Thyroid gland (tissue), 4 donors: ENCODE data around the gene CDC25B. TPM values are rescaled to one million over a fixed set of nuclear protein-coding genes. Genes with fewer than 3 reads are reported as not detected.
"Not testable (repeated sequence)": the region's sequence is repeated elsewhere in the genome, so short reads cannot be mapped to it uniquely, and the experiment has no call there.

Experiments used
- DNase-seq, 2 donors: peaks; one replicate each; pipeline ENCODE4 v3.0.0-alpha.2; 2019
- H3K27ac ChIP-seq, 3 donors: fragments of 200-600 bp; sonication (generic); 1 replicate in 2 of 3; 2 replicates in 1 of 3; pipeline ENCODE4 v1.5.1; 2016 to 2019; ENCODE audit warnings: mild to moderate bottlenecking in 1 of 3, moderate library complexity in 1 of 3
- H3K27me3 ChIP-seq: fragments of 200-600 bp; sonication (generic); one replicate; pipeline ENCODE4 v1.5.1; 2019
- H3K36me3 ChIP-seq, 2 donors: fragments of 200-600 bp; sonication (generic); one replicate each; pipeline ENCODE4 v1.5.1; 2016 to 2019
- H3K4me1 ChIP-seq, 2 donors: fragments of 200-600 bp; sonication (generic); one replicate each; pipeline ENCODE4 v1.5.1; 2017 to 2019
- H3K4me3 ChIP-seq, 3 donors: fragments of 200-600 bp; sonication (generic); replicated peaks in 1 of 3; 1 replicate in 2 of 3; 2 replicates in 1 of 3; pipeline ENCODE4 v1.5.1; 2016; ENCODE audit warnings: mild to moderate bottlenecking in 1 of 3
- H3K9me3 ChIP-seq: fragments of 200-600 bp; sonication (generic); one replicate; pipeline ENCODE4 v1.5.1; 2017
- POLR2A ChIP-seq, 2 donors: fragments of 450-650 bp; IDR thresholded peaks; one replicate each; pipeline ENCODE4 v1.6.1; 2017; ENCODE audit warnings: antibody characterized with exemption in 2 of 2, mild to moderate bottlenecking in 2 of 2, moderate library complexity in 1 of 2
- WGBS, 2 donors: methylation state at CpG; one replicate each; pipeline ENCODE4 v1.1.5; 2017; 5-methylcytosine and 5-hydroxymethylcytosine counted together
- intact Hi-C: fragments of 100-400 bp; cut with DNase I; formaldehyde crosslinking; loops from one replicate; pipeline ENCODE4 v1.15.1; 2023
- total RNA-seq, 4 donors: library from RNA; depleted of rRNA; stranded (reverse); fragments of >200 nt; gene quantifications; one replicate each; pipeline ENCODE4 v1.2.3, GENCODE V29; 2016
- TF ChIP-seq, protein P1 (sequence below), 6 experiments: fragments of 200-600 bp in 3 of 6; fragments of 450-650 bp in 3 of 6; sonication (generic) in 3 of 6; IDR thresholded peaks; one replicate each; pipeline ENCODE4 v1.5.1; 2016 to 2019; ENCODE audit warnings: antibody characterized with exemption in 6 of 6, mild to moderate bottlenecking in 2 of 6, inconsistent platforms in 1 of 6, moderate library complexity in 1 of 6

The CDC25B gene
- total RNA-seq, 4 donors from 2014 or later: 23.7 to 43.9 (median 27.8) TPM

DNA sequence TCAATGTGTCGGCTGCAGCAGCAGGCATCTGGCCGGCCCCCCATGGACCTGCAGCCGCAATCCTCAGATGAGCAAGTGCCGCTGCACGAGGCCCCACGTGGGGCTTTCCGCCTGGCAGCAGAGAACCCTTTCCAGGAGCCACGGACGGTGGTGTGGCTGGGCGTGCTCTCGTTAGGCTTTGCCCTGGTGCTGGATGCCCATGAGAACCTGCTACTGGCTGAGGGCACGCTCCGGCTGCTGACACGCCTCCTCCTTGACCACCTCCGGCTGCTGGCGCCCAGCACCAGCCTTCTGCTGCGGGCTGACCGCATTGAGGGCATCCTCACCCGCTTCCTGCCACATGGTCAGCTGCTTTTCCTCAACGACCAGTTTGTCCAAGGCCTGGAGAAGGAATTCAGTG lies 27.8 kb downstream of the CDC25B start:
- intact Hi-C loops: no loop called here
- TF ChIP-seq POLR2A (IDR thresholded peaks at IDR 0.05): no peak
- TF ChIP-seq, protein P1, sequence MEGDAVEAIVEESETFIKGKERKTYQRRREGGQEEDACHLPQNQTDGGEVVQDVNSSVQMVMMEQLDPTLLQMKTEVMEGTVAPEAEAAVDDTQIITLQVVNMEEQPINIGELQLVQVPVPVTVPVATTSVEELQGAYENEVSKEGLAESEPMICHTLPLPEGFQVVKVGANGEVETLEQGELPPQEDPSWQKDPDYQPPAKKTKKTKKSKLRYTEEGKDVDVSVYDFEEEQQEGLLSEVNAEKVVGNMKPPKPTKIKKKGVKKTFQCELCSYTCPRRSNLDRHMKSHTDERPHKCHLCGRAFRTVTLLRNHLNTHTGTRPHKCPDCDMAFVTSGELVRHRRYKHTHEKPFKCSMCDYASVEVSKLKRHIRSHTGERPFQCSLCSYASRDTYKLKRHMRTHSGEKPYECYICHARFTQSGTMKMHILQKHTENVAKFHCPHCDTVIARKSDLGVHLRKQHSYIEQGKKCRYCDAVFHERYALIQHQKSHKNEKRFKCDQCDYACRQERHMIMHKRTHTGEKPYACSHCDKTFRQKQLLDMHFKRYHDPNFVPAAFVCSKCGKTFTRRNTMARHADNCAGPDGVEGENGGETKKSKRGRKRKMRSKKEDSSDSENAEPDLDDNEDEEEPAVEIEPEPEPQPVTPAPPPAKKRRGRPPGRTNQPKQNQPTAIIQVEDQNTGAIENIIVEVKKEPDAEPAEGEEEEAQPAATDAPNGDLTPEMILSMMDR (IDR thresholded peaks at IDR 0.05): no peak
- no peaks in the 10 kb centered on the region for H3K27me3 ChIP-seq
- peaks cover 6 to 15% of the 10 kb centered on the region in 2 donors for H3K4me1 ChIP-seq
- H3K27ac ChIP-seq: no peak overlapping the region
- DNase-seq: no peak
- H3K4me3 ChIP-seq: no peak overlapping the region
- WGBS, 2 donors: 89 to 93% methylated on average over 4 to 17 of the region's 20 CpGs
- no peaks in the 10 kb centered on the region for H3K9me3 ChIP-seq
- peaks cover 19 to 20% of the 10 kb centered on the region in 2 donors for H3K36me3 ChIP-seq

DNA sequence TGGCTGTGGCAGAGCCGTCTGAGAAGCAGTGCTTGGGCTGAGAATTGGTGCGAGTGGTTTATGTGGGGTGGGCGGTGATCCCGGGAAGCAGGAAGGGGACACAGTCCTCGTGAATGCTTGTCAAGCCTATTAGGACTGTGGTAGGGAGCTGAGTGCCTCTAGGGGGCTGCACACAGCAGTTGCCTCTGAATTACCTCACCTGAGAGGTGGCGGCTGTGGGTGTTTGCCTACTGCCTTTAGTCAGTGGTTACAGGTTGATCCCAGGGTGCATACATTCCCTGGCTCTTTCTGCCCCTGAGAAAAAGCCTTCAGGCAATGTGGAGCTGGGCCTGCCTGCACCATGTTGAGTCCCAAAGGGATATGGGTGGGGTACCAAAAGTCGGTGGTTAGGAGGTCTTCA lies 29.4 kb downstream of the CDC25B start:
- H3K4me3 ChIP-seq: no peak overlapping the region
- no peak for DNase-seq
- intact Hi-C loops: no loop called here
- no peak for TF ChIP-seq POLR2A (IDR thresholded peaks at IDR 0.05)
- TF ChIP-seq, protein P1 (IDR thresholded peaks at IDR 0.05): no peak
- 76% methylated on average over 7 of the region's 7 CpGs for WGBS, 2 donors
- H3K27ac ChIP-seq: no peak overlapping the region
- peaks cover 0 to 8% of the 10 kb centered on the region in 2 donors for H3K4me1 ChIP-seq
- peaks cover 19 to 20% of the 10 kb centered on the region in 2 donors for H3K36me3 ChIP-seq
- H3K9me3 ChIP-seq: no peaks in the 10 kb centered on the region
- no peaks in the 10 kb centered on the region for H3K27me3 ChIP-seq

DNA sequence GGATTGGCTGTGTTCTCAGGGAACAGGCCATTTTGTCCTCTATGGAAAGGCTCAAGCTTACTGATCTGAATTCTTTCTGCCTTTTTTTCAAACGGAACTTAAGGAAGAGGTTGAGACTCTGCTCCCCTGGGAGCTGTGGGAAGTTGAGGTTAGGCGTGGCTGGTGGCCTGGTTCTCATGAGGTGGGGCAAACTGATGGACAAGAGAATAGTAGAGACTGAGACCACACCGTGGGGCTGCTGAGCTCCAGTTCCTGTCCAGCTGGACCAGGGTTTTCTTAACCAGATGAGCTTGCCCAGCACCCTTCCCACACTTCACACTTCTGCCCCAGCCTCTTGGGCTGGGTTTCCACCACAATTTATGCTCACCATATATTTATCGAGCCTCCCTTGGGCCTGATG lies 30.3 kb downstream of the CDC25B start:
- Histone ChIP-seq H3K27me3 (no peaks in the 10 kb centered on the region), H3K27ac (no peak overlapping the region), H3K9me3 (no peaks in the 10 kb centered on the region), H3K4me1 (peaks cover 0 to 2% of the 10 kb centered on the region in 2 donors), H3K36me3 (peaks cover 19 to 20% of the 10 kb centered on the region in 2 donors), H3K4me3 (no peak overlapping the region)
- intact Hi-C loops: no loop called here
- WGBS, 2 donors: 77 to 83% methylated on average over 4 of the region's 4 CpGs
- TF ChIP-seq POLR2A (IDR thresholded peaks at IDR 0.05): no peak
- TF ChIP-seq, protein P1 (IDR thresholded peaks at IDR 0.05): no peak
- no peak for DNase-seq

DNA sequence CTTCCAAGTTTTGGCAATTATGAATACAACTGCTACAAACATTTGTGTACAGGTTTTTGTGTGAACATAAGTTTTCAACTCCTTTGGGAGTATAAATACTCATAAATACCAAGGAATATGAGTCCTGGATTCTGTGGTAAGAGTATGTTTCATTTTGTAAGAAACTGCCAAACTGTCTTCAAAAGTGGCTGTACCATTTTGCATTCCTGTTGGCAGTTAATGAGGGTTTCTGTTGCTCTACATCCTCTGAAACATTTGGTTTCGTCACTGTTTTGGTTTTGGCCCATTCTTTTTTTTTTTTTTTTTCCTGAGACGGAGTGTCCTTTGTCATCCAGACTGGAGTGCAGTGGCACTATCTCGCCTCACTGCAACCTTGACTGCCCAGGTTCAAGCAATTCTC lies 32.7 kb downstream of the CDC25B start:
- WGBS, 2 donors: 94 to 95% methylated on average over 3 of the region's 3 CpGs
- no peaks in the 10 kb centered on the region for H3K4me1 ChIP-seq
- H3K9me3 ChIP-seq: no peaks in the 10 kb centered on the region
- DNase-seq: no peak
- H3K27ac ChIP-seq: no peak overlapping the region
- intact Hi-C loops: no loop called here
- H3K4me3 ChIP-seq: no peak overlapping the region
- peaks cover 7 to 8% of the 10 kb centered on the region in 2 donors for H3K36me3 ChIP-seq
- TF ChIP-seq, protein P1 (IDR thresholded peaks at IDR 0.05): no peak
- TF ChIP-seq POLR2A (IDR thresholded peaks at IDR 0.05): no peak
- no peaks in the 10 kb centered on the region for H3K27me3 ChIP-seq

DNA sequence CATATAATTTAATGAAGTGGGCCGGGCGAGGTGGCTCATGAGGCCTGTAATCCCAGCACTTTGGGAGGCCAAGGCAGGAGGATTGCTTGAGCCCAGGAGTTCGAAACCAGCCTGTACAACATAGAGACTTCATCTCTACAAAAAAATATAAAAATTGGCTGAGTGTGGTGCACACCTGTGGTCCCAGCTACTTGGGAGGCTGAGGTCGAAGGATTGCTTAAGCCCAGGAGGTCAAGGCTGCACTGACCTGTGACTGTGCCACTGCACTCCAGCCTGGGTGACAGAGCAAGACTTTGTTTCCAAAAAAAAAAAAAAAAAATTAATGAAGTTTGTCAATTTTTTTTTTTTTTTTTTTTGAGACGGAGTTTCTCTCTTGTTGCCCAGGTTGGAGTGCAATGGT lies 33.8 kb downstream of the CDC25B start:
- DNase-seq, H3K36me3 ChIP-seq, H3K4me3 ChIP-seq, H3K9me3 ChIP-seq, H3K4me1 ChIP-seq, H3K27ac ChIP-seq, intact Hi-C loops, H3K27me3 ChIP-seq: not testable (repeated sequence)
- WGBS, 2 donors: 97 to 99% methylated on average over 5 of the region's 5 CpGs

DNA sequence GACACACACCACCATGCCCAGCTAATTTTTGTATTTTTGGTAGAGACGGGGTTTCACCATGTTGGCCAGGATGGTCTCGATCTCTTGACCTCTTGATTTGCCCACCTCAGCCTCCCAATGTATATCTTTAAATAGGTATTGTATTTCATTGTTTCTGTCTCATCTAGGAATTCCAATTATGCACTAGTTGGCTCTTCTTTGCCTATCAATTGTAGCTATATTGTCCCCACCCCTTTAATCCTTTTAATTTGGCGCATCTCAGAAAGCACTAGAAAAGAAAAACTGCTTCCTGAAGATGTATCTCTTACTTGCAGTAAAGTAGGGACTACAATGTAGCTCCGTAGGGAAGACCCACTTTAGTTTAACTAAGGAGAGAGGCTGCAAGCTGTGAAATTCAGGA lies 40.0 kb downstream of the CDC25B start:
- no peaks in the 10 kb centered on the region for H3K9me3 ChIP-seq
- intact Hi-C loops: no loop called here
- 97 to 98% methylated on average over 4 of the region's 4 CpGs for WGBS, 2 donors

More for the DNA sequence above, 40.0 kb downstream of the CDC25B start:
- H3K4me1 ChIP-seq: no peaks in the 10 kb centered on the region
- no peaks in the 10 kb centered on the region for H3K36me3 ChIP-seq
- no peak for TF ChIP-seq POLR2A (IDR thresholded peaks at IDR 0.05)
- TF ChIP-seq, protein P1 (IDR thresholded peaks at IDR 0.05): no peak
- H3K27ac ChIP-seq: no peak overlapping the region
- no peak for DNase-seq
- no peak overlapping the region for H3K4me3 ChIP-seq
- H3K27me3 ChIP-seq: no peaks in the 10 kb centered on the region
